BLaER1 (cell line): ENCODE measurements around the gene KNCN.

Experiments
- H3K27ac ChIP-seq: shearing (Covaris generic); formaldehyde crosslinking; 2 replicates; pipeline ENCODE4 v1.8.1; 2022
- H3K27me3 ChIP-seq: shearing (Covaris generic); formaldehyde crosslinking; 2 replicates; pipeline ENCODE4 v1.8.1; 2022
- H3K36me3 ChIP-seq: shearing (Covaris generic); formaldehyde crosslinking; 2 replicates; pipeline ENCODE4 v1.8.1; 2022
- H3K4me1 ChIP-seq: shearing (Covaris generic); formaldehyde crosslinking; 2 replicates; pipeline ENCODE4 v1.8.1; 2022
- H3K4me2 ChIP-seq: shearing (Covaris generic); formaldehyde crosslinking; 2 replicates; pipeline ENCODE4 v1.8.1; 2022
- H3K4me3 ChIP-seq: shearing (Covaris generic); formaldehyde crosslinking; 2 replicates; pipeline ENCODE4 v1.8.1; 2022
- H3K9ac ChIP-seq: shearing (Covaris generic); formaldehyde crosslinking; 2 replicates; pipeline ENCODE4 v1.8.1; 2022
- H3K9me3 ChIP-seq: shearing (Covaris generic); formaldehyde crosslinking; 2 replicates; pipeline ENCODE4 v1.8.1; 2022
- H4K20me1 ChIP-seq: shearing (Covaris generic); formaldehyde crosslinking; 2 replicates; pipeline ENCODE4 v1.8.1; 2022
- Cebpa-rat ChIP-seq: shearing (Covaris generic); IDR thresholded peaks from 2 replicates; pipeline ENCODE4 v1.8.1; 2022

KNCN gene

GRCh38 chr1:46555826-46556619 lies 4.6 kb upstream of the KNCN start:
- H3K27me3 ChIP-seq: no peaks in the 10 kb centered on the region
- H3K27ac ChIP-seq: no peak overlapping the region
- peaks cover 31% of the 10 kb centered on the region for H3K36me3 ChIP-seq
- no peaks in the 10 kb centered on the region for H4K20me1 ChIP-seq
- H3K9me3 ChIP-seq: no peaks in the 10 kb centered on the region
- H3K9ac ChIP-seq: no peak overlapping the region
- H3K4me1 ChIP-seq: no peaks in the 10 kb centered on the region
- H3K4me2 ChIP-seq: no peak overlapping the region
- no peak for TF ChIP-seq Cebpa-rat
- H3K4me3 ChIP-seq: no peak overlapping the region

GRCh38 chr1:46554597-46555381 lies 3.3 kb upstream of the KNCN start:
- H3K9ac ChIP-seq: no peak overlapping the region
- no peak overlapping the region for H3K27ac ChIP-seq
- H3K4me3 ChIP-seq: no peak overlapping the region
- H3K9me3 ChIP-seq: no peaks in the 10 kb centered on the region
- no peaks in the 10 kb centered on the region for H4K20me1 ChIP-seq
- H3K36me3 ChIP-seq: peaks cover 21% of the 10 kb centered on the region
- H3K4me2 ChIP-seq: no peak overlapping the region
- H3K27me3 ChIP-seq: no peaks in the 10 kb centered on the region
- no peak for TF ChIP-seq Cebpa-rat
- peaks cover 1% of the 10 kb centered on the region for H3K4me1 ChIP-seq

- H3K36me3 ChIP-seq: peaks cover 15% of the 10 kb centered on the region
- H3K4me2 ChIP-seq: no peak overlapping the region
These were observed 2.8 kb upstream of the KNCN start for GRCh38 chr1:46554236-46554596.

GRCh38 chr1:46553506-46553905 lies 2.1 kb upstream of the KNCN start:
- Histone ChIP-seq H3K4me3 (no peak overlapping the region), H3K4me1 (peaks cover 9% of the 10 kb centered on the region), H3K4me2 (no peak overlapping the region), H3K27ac (no peak overlapping the region), H3K9ac (no peak overlapping the region), H3K36me3 (peaks cover 8% of the 10 kb centered on the region), H3K9me3 (no peaks in the 10 kb centered on the region), H3K27me3 (no peaks in the 10 kb centered on the region), H4K20me1 (no peaks in the 10 kb centered on the region)
- no peak for TF ChIP-seq Cebpa-rat

More at GRCh38 chr1:46554236-46554596, 2.8 kb upstream of the KNCN start:
- no peak overlapping the region for H3K9ac ChIP-seq
- no peaks in the 10 kb centered on the region for H3K9me3 ChIP-seq
- H3K27ac ChIP-seq: no peak overlapping the region
- TF ChIP-seq Cebpa-rat: no peak
- no peak overlapping the region for H3K4me3 ChIP-seq
- peaks cover 7% of the 10 kb centered on the region for H3K4me1 ChIP-seq
- no peaks in the 10 kb centered on the region for H3K27me3 ChIP-seq
- no peaks in the 10 kb centered on the region for H4K20me1 ChIP-seq

GRCh38 chr1:46552357-46553237 lies 1.1 kb upstream of the KNCN start:
- Histone ChIP-seq H3K9ac (no peak overlapping the region), H3K4me3 (no peak overlapping the region), H3K36me3 (no peaks in the 10 kb centered on the region; the same call in 1 of the 2 replicates)

GRCh38 chr1:46550751-46551231 lies 656 bp downstream of the KNCN start:
- H3K9me3 ChIP-seq: no peaks in the 10 kb centered on the region
- H3K4me3 ChIP-seq: no peak overlapping the region
- TF ChIP-seq Cebpa-rat: no peak

More at GRCh38 chr1:46552357-46553237, 1.1 kb upstream of the KNCN start:
- Histone ChIP-seq H3K4me2 (no peak overlapping the region), H4K20me1 (no peaks in the 10 kb centered on the region), H3K4me1 (peaks cover 9% of the 10 kb centered on the region), H3K9me3 (no peaks in the 10 kb centered on the region), H3K27ac (no peak overlapping the region), H3K27me3 (no peaks in the 10 kb centered on the region)
- TF ChIP-seq Cebpa-rat: no peak

GRCh38 chr1:46549697-46550681 lies 1.5 kb downstream of the KNCN start:
- Histone ChIP-seq H3K27ac (no peak overlapping the region), H3K27me3 (no peaks in the 10 kb centered on the region), H3K4me3 (no peak overlapping the region), H3K4me2 (peak overlapping the region; percentile 20; the same call in 1 of the 2 replicates), H3K9ac (no peak overlapping the region), H3K4me1 (peaks cover 9% of the 10 kb centered on the region), H4K20me1 (no peaks in the 10 kb centered on the region), H3K9me3 (no peaks in the 10 kb centered on the region), H3K36me3 (no peaks in the 10 kb centered on the region)
- TF ChIP-seq Cebpa-rat: no peak

More at GRCh38 chr1:46550751-46551231, 656 bp downstream of the KNCN start:
- Histone ChIP-seq H3K4me2 (no peak overlapping the region), H3K27ac (no peak overlapping the region), H3K36me3 (no peaks in the 10 kb centered on the region), H3K27me3 (no peaks in the 10 kb centered on the region), H3K9ac (no peak overlapping the region), H4K20me1 (no peaks in the 10 kb centered on the region), H3K4me1 (peaks cover 9% of the 10 kb centered on the region)

- Histone ChIP-seq H3K4me3 (no peak overlapping the region), H3K9me3 (no peaks in the 10 kb centered on the region), H3K27ac (no peak overlapping the region), H3K36me3 (no peaks in the 10 kb centered on the region), H3K4me1 (peaks cover 9% of the 10 kb centered on the region), H3K27me3 (0 out of 2 replicates have a peak, but pooled peaks cover 3% of the 10 kb centered on the region), H3K4me2 (no peak overlapping the region), H3K9ac (no peak overlapping the region), H4K20me1 (no peaks in the 10 kb centered on the region)
- TF ChIP-seq Cebpa-rat: no peak
These were observed 3.7 kb downstream of the KNCN start for GRCh38 chr1:46547481-46548383.
